Activated CD4-positive, alpha-beta T cell treated with anti-CD3 and anti-CD28 coated beads, Interleukin-2, Interleukin-6, amounts not matched to agents 100 ng/mL and 50 ng/mL, durations not matched to agents 16 hours and 8 hours (primary cell): ENCODE measurements around the gene GALNT5.
A peak's percentile ranks its signal among the peaks of the same experiment; 100 is the strongest.

Experiments used
- DNase-seq: peaks from one replicate; pipeline ENCODE4 v3.0.0-alpha.2; 2020

Gene GALNT5

GRCh38 chr2:157296958-157297357, 39.5 kb downstream of the GALNT5 start:
- no peak for DNase-seq

- DNase-seq: no peak
Measured at GRCh38 chr2:157301307-157301706, 43.8 kb downstream of the GALNT5 start.

DNA sequence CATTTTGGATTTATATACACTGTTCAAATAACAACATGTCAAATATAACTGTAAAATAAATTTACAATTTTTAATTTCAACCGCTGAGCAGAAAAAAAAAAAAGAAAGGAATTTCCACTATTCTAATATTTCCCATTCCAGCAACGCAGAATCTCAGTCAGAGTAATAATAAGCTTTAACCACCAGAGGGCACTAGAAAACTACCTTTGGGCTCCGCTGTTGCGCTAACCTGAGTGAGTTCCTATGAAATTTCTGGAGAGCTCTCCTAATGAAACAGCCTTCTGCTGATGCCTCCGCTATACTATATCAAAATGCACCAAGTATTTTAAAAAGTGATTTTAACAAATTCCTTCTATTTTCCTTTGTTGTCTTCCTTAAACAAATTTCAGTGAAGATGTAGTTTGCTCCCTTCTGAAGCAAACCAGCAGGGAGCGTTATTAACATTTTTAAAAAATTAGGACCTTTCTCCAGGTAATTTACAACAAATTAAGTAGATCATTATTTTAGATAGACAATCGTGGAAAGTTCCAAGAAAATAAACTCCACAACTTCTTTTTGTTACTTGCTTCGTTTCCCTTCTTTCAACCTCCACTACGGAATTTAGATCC, 45.1 kb downstream of the GALNT5 start:
- DNase-seq: peak; percentile 77

GRCh38 chr2:157303612-157304011, 46.1 kb downstream of the GALNT5 start:
- no peak for DNase-seq

DNA sequence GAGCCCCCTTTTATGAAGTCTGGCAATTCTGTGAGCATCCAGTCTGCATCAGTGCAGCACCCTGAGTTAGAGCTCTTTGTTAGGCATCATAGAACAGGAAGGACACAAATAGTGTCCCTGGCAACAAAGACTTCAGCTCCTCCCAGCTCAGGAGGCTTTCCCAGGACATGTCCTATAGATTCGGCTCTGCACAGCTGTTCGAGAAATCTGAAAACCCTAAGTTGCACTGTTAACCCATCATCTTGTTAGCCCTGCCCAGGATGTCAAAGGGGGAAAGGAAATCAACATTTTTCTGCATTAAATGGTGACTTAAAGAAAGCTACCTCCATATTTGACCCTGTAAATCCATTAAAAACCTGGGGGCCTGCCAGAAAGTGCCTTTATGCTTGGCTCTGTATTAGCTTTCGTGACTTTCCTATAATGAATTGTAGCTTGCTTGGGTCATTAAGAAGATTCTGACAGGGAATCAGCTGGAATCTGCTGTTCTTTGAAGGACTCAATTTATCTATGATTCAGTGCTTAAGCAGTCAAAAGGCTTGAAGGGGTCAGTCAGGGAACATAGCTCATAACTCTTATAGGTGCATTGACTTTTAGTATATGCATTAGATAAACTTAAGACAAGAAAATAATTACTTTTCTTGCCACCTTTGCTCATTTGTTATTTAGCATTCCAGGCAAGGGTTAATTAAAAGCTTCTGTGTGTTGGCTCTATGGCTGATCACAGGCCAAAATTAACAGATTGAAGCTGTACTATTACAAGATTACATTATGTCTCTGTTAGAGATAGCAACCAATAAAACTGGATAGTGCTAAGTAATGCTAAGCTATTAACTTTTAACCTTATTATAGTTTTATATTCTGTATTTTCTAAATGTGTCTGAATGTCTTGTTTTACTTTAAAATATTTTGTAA, 47.6 kb downstream of the GALNT5 start:
- DNase-seq: no peak

GRCh38 chr2:157305723-157306110, 48.2 kb downstream of the GALNT5 start:
- no peak for DNase-seq

- peak; percentile 56 for DNase-seq
Measured at GRCh38 chr2:157307021-157307420, 49.5 kb downstream of the GALNT5 start.

DNA sequence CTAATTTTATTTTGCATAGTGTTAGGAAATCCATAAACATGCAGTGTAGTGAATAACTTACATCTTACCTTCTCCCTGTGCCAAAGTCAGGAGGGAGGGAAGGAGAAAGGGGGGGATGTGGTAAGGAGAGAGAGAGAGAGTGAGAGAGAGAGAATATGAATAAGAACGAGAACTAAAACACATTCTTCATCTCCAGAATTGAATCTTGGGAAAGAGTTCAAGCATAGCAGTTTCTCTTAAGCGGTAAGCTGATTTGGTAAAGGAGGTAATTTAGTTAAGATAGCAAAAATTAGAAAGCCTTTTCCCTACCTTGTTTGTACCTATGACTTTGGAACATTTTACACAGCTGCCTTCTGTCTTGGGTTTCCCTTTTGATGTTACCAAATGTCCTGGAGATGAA, 52.4 kb downstream of the GALNT5 start:
- DNase-seq: peak; percentile 40

- no peak for DNase-seq
Measured at GRCh38 chr2:157311706-157312105, 54.2 kb downstream of the GALNT5 start.

DNA sequence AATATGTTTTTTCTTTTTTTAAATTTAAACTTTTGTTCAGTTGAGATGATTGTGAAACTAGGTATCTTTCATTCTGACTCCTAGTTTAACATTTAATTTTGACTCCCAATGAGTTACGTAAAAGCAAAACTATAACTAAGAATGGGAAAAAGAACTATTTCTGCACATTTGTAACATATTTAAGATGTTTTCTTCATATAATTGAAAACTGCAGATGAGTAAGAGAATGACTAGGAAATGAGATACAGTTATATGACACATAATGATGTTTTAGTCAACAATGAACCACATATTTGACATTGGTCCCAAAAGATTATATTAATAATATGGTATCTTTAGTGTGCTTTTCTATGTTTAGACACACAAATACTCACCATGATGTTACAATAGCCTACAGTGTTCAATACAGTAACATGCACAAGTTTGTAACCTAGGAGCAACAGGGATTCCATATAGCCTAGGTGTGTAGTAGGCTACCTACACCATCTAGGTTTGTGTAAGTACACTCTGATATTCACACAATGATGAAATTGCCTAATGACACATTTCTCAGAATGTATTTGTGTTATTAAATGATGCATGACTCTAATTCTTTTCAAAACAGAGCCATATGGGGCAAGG, 55.5 kb downstream of the GALNT5 start:
- peak; percentile 57 for DNase-seq

- DNase-seq: no peak
Measured at GRCh38 chr2:157315901-157316300, 58.4 kb downstream of the GALNT5 start.

DNA sequence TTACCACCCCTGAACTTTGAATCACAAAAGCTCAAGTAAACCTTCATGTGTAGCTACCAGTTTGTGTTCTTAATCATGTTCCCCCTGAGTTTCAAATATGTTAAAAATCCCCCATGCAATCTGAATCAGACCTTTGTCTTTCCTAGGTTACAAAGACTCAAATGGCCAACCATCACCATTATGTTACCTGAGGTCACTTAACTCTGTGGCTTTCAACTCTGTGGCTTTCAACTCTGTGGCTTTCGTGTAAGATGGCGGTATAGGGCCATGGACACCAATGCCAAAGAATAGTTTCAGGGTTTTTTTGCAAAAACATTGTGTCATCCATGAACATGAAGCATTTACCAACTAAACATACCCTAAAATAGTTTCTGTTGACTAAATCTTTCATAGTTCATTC, 61.4 kb downstream of the GALNT5 start:
- DNase-seq: no peak

DNA sequence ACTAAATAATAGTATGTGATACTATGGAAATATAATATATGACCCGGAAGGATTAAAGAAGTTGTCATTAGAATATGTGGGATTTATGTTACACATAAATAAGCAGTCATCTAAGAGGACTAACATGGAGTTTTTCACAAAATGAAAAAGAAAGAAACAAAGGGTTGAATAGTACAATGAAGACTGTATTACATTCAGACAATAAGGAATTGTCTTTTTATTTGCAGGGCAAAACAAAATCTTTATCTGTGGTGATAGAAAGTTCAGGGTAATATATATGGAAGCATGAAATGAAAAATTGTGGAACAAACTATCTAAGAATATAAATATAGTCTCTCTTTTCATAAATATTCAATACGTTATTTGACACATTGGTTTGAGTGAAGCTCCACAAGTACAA, 62.3 kb downstream of the GALNT5 start:
- no peak for DNase-seq

GRCh38 chr2:157320409-157320808, 62.9 kb downstream of the GALNT5 start:
- no peak for DNase-seq

- DNase-seq: no peak
Measured at GRCh38 chr2:157321466-157321865, 64.0 kb downstream of the GALNT5 start.

GRCh38 chr2:157322432-157322831, 64.9 kb downstream of the GALNT5 start:
- DNase-seq: no peak

- no peak for DNase-seq
Measured at GRCh38 chr2:157324331-157324843, 66.9 kb downstream of the GALNT5 start.

DNA sequence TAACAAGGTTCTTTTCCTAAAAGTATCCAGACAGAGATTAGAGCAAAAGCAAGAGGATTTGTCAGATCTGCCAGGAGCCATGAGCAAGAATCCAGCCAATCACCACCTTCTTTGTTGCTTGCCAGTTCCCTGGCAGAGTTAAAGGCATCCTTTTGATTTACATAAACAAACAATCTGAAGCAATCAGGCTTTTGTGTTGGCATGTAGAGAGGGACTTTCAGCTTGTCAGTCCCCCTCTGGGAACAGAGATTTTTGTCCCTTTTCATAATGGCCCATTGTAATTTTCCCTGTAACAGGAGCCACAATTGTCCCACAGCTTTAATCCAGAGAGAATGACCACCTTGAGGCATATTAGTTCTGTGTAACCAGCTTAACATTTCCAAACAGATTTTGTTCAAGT, 68.3 kb downstream of the GALNT5 start, which contains the start of gene ERMN:
Gene ERMN, minus strand, starts transcription at position 39 of the 400 bp plus-strand sequence. CDS start 182 bp downstream, outside the sequence.
- no peak for DNase-seq

GRCh38 chr2:157326698-157327097, 69.2 kb downstream of the GALNT5 start:
- no peak for DNase-seq

- DNase-seq: no peak
Measured at GRCh38 chr2:157327200-157327599, 69.7 kb downstream of the GALNT5 start.

DNA sequence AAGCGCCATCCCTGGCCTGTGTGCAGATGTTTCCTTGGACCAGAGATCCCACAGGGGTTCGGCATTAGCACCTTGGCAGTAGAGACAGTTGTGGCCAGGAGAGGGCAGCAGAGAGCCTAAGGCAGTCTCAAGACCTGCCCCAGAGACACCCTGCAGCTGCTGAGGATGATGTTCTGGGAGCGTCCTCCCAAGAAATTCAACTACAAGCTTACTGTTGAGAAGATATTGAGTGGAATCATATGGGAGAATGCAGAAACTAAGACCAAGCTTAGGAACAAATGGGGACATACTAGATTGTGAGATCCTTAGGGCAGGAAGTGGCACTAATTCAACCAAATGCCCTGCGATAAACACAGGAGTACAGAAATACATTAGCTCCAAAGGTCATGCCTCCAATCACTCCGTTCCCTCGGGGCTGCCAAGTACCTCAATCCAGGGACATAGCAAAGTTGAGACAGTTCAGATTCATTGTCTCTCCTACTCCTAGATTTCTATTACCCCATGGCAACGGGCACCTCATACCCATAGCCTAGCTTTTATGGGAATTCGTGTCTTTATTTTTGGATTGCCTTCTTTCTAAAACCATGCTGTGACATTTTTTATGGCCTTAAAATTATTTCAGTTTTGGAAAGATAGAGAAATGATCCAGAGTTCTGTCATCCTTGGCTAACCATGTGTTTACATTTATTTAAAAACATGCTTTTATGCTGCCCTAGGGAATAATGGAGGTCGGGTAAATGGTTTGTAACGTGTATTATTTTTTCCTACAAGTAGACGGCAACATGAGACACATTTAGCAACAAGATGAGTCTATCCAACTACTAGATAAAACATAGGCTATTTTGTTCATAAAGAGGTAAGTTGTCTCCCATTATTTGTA, 70.4 kb downstream of the GALNT5 start:
- peak; percentile 92 for DNase-seq

DNA sequence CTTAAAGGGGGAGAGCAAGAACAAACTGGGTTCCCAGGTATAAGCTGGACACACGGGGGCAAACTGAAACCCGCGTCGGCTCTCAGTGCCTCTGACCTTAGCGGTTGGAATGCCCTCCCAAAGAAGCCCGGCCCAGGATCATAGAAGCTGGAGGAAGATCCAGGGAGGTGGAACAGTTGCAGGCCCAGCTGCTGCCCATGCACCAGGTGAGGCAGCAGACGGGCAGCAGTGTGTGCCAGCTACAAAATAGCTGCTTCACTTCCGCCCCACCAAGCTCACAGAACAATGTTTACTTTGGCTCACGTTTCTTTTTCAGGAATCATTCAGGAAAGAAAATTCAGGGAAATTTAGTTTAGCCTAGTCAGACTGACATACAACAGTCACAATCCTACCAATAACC, 72.0 kb downstream of the GALNT5 start:
- DNase-seq: no peak
